Glutamatergic neuron (in vitro differentiated cells): Measurements from ENCODE around the gene NRXN3. TPM values are rescaled to one million over a fixed set of nuclear protein-coding genes. Genes with fewer than 3 reads are reported as not detected.

Source experiments
- DNase-seq: peaks from one replicate; pipeline ENCODE4 v3.0.0; 2022
- H3K27ac Mint-ChIP-seq: one replicate; pipeline ENCODE4 v1.8.0; 2020; ENCODE audit warnings: mild to moderate bottlenecking, mixed read lengths, inconsistent platforms; ENCODE audit not compliant: unreplicated experiment
- H3K27me3 Mint-ChIP-seq: one replicate; pipeline ENCODE4 v1.8.0; 2020; ENCODE audit warnings: mild to moderate bottlenecking, moderate library complexity, mixed read lengths, inconsistent platforms; ENCODE audit not compliant: unreplicated experiment
- H3K36me3 Mint-ChIP-seq: one replicate; pipeline ENCODE4 v1.8.0; 2020; ENCODE audit warnings: mild to moderate bottlenecking, mixed read lengths, inconsistent platforms; ENCODE audit not compliant: unreplicated experiment
- H3K4me1 Mint-ChIP-seq: one replicate; pipeline ENCODE4 v1.8.0; 2020; ENCODE audit warnings: mild to moderate bottlenecking, low read depth, mixed read lengths, inconsistent platforms; ENCODE audit not compliant: unreplicated experiment
- H3K4me3 Mint-ChIP-seq: one replicate; pipeline ENCODE4 v1.8.0; 2020; ENCODE audit warnings: mild to moderate bottlenecking, mixed read lengths, inconsistent platforms; ENCODE audit not compliant: unreplicated experiment
- H3K9me3 Mint-ChIP-seq: one replicate; pipeline ENCODE4 v1.8.0; 2020; ENCODE audit warnings: mild to moderate bottlenecking, moderate library complexity, mixed read lengths, inconsistent platforms; ENCODE audit not compliant: unreplicated experiment
- CTCF ChIP-seq: fragments of 200-600 bp; sonication (generic); IDR thresholded peaks from one replicate; pipeline ENCODE4 v1.5.0; 2021; ENCODE audit not compliant: partially characterized antibody, unreplicated experiment
- total RNA-seq: library from RNA; stranded (reverse); fragmentation: NEBNext Ultra II Directional; extraction: Animal tissue kit (Norgen Biotek cat#: 25700); gene quantifications from one replicate; pipeline ENCODE4 v1.2.1, GENCODE V29; 2021; ENCODE audit not compliant: unreplicated experiment

NRXN3 gene
- total RNA-seq, 1 donor from 2014 or later: 1.2 TPM

- Mint-ChIP-seq H3K27me3 (peaks cover 4% of the 10 kb centered on the region), H3K4me3 (no peak overlapping the region), H3K27ac (no peak overlapping the region), H3K36me3 (no peaks in the 10 kb centered on the region), H3K9me3 (no peaks in the 10 kb centered on the region), H3K4me1 (peaks cover 10% of the 10 kb centered on the region)
- TF ChIP-seq CTCF: no peak
- no peak for DNase-seq
Measured at GRCh38 chr14:79911744-79912143, 1741.6 kb downstream of the NRXN3 start.

- Mint-ChIP-seq H3K9me3 (no peaks in the 10 kb centered on the region), H3K27me3 (peaks cover 4% of the 10 kb centered on the region), H3K27ac (no peak overlapping the region), H3K4me1 (peaks cover 10% of the 10 kb centered on the region), H3K4me3 (no peak overlapping the region), H3K36me3 (no peaks in the 10 kb centered on the region)
- TF ChIP-seq CTCF: no peak
- no peak for DNase-seq
Measured at GRCh38 chr14:79914595-79914994, 1744.4 kb downstream of the NRXN3 start.

DNA sequence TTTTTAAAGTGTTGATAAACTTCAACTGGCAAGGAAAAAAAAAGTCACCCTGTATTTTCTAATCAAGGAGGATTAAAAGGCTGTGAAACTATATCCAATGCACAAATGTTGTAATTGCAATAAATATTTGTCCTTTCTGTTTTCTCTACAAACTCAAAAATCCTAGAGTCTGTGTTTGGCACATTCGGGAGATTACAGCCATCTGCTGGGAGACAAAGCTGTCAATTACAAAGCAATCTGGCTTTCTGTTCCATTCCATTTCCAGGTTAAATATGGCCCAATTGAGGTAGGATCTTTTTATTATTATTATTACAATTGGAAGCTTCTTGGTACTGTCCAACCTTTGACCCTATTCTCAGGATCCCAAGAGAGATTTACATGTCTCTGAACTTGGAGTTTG lies 1745.2 kb downstream of the NRXN3 start:
- Mint-ChIP-seq H3K9me3 (no peaks in the 10 kb centered on the region), H3K27me3 (peaks cover 4% of the 10 kb centered on the region), H3K4me1 (peaks cover 10% of the 10 kb centered on the region), H3K4me3 (no peak overlapping the region), H3K27ac (no peak overlapping the region), H3K36me3 (no peaks in the 10 kb centered on the region)
- no peak for TF ChIP-seq CTCF
- no peak for DNase-seq

DNA sequence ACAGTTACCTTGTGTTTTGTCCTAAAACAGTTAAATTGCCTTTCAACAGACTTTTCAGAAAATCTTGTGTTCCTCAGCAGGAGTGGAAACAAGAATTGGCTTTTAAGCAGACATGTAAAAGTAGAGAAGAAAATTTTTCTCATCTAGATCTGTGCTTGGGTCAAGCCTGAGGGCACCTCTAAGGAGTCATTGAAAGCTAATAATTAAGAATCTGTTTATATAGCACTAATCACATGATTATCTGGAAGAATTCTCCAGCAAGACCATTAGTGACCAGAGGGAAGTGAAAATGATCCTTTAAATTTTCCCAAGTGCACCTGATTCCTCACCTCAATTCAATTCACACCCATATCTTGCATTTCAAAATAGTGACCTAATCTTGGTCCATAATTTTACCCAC lies 1746.1 kb downstream of the NRXN3 start:
- H3K27me3 Mint-ChIP-seq: peaks cover 4% of the 10 kb centered on the region
- no peak overlapping the region for H3K27ac Mint-ChIP-seq
- no peaks in the 10 kb centered on the region for H3K36me3 Mint-ChIP-seq
- TF ChIP-seq CTCF: no peak
- H3K4me1 Mint-ChIP-seq: peaks cover 10% of the 10 kb centered on the region
- H3K4me3 Mint-ChIP-seq: no peak overlapping the region
- H3K9me3 Mint-ChIP-seq: no peaks in the 10 kb centered on the region
- no peak for DNase-seq

- no peak for DNase-seq
- Mint-ChIP-seq H3K4me3 (no peak overlapping the region), H3K9me3 (no peaks in the 10 kb centered on the region), H3K36me3 (no peaks in the 10 kb centered on the region), H3K4me1 (peaks cover 10% of the 10 kb centered on the region), H3K27ac (no peak overlapping the region), H3K27me3 (peaks cover 2% of the 10 kb centered on the region)
- no peak for TF ChIP-seq CTCF
Measured at GRCh38 chr14:79916892-79917291, 1746.7 kb downstream of the NRXN3 start.
